HepG2 (cell line): Measurements from ENCODE around the gene PAK1. TPM values are rescaled to one million over a fixed set of nuclear protein-coding genes. Genes with fewer than 3 reads are reported as not detected.

Experiments used
- HNF4A ChIP-seq: sonication (generic); formaldehyde crosslinking; IDR thresholded peaks from 2 replicates; pipeline ENCODE4 v1.4.0; 2020; ENCODE audit warnings: missing genetic modification reagents
- NFIC ChIP-seq: IDR thresholded peaks from 2 replicates; pipeline ENCODE4 v1.6.1; 2012; ENCODE audit warnings: mild to moderate bottlenecking, low read length, inconsistent platforms
- PAXIP1 ChIP-seq: sonication (generic); formaldehyde crosslinking; conservative IDR thresholded peaks from 2 replicates; pipeline ENCODE4 v1.4.0; 2020; ENCODE audit warnings: mild to moderate bottlenecking, missing genetic modification reagents, moderate library complexity
- ZNF274 ChIP-seq: sonication (generic); formaldehyde crosslinking; IDR thresholded peaks from 2 replicates; pipeline ENCODE4 v1.5.1; 2020; ENCODE audit warnings: mild to moderate bottlenecking, missing genetic modification reagents
- ZNF446 ChIP-seq: sonication (generic); formaldehyde crosslinking; IDR thresholded peaks from 2 replicates; pipeline ENCODE4 v1.5.0; 2020; ENCODE audit warnings: mild to moderate bottlenecking, missing genetic modification reagents
- polyA plus RNA-seq, 8 experiments: library from polyadenylated mRNA; depleted of rRNA in 3 of 8; stranded (reverse) in 7 of 8; unstranded in 1 of 8; fragments of >200 nt; fragmentation: Illumina TruSeq in 4 of 8; extraction: Trizol in 4 of 8; gene quantifications; 2 replicates each; pipeline versions ENCODE4 v1.2.1 to v1.2.3, GENCODE V29; 2011 to 2016; ENCODE audit warnings: low read depth in 4 of 8, missing spikeins in 1 of 8, mixed read lengths in 1 of 8; ENCODE audit not compliant: insufficient read depth in 1 of 8
- total RNA-seq, 5 experiments: library from RNA; depleted of rRNA; stranded (reverse); fragments of >200 nt; fragmentation: Illumina TruSeq; extraction: Trizol; gene quantifications; 2 replicates each; pipeline ENCODE4 v1.2.3, GENCODE V29; 2016; ENCODE audit warnings: low read depth in 1 of 5
- TF ChIP-seq, protein P1 (sequence below): sonication (generic); formaldehyde crosslinking; IDR thresholded peaks from 2 replicates; pipeline ENCODE4 v1.8.0; 2022; ENCODE audit warnings: missing genetic modification reagents, low read depth, mild to moderate bottlenecking, borderline replicate concordance
- TF ChIP-seq, protein P2 (sequence below): sonication (generic); formaldehyde crosslinking; IDR thresholded peaks from 2 replicates; pipeline ENCODE4 v1.9.0; 2022; ENCODE audit warnings: low read depth, missing genetic modification reagents

The PAK1 gene
- total and polyA plus RNA-seq, 2 of the 13 experiments (the other 11 are each of a cell fraction or from before 2014, with no cell fraction given): 1.5 to 4.3 TPM

DNA sequence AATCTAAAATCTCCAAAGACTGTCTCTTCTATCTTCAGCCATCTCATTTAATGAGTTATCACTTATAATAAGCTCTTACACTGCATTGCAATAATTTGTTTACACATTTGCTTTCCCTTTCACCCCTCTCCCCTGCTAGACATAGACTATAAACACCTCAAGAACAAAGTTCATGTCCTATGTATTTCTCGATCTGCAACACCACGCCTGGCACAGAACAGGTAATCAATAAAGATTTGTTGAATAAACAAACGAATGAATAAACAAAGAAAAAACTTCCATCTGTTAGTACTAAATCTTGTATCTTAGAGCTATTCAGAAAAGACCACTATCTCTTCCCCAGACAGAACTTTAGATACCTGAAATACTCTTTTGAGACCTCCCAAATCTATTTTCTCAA is 77.6 kb downstream of the PAK1 start (continued):
- no peak for TF ChIP-seq ZNF274 (CRISPR knock-in tag)
- peak; percentile 72; the same call in 1 of the 2 replicates for TF ChIP-seq NFIC
- 0 out of 2 replicates have a peak, but pooled peaks have one; percentile 26 for TF ChIP-seq PAXIP1 (CRISPR knock-in tag)
- TF ChIP-seq, protein P1, sequence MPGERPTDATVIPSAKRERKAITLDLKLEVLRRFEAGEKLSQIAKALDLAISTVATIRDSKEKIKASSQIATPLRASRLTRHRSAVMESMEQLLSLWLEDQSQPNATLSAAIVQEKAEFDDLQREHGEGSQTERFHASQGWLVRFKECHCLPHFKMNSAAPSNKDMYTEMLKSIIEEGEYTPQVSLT (CRISPR knock-in tag): no peak
- no peak for TF ChIP-seq ZNF446
- TF ChIP-seq HNF4A: peak; percentile 20; the same call in 1 of the 2 replicates
- TF ChIP-seq, protein P2, sequence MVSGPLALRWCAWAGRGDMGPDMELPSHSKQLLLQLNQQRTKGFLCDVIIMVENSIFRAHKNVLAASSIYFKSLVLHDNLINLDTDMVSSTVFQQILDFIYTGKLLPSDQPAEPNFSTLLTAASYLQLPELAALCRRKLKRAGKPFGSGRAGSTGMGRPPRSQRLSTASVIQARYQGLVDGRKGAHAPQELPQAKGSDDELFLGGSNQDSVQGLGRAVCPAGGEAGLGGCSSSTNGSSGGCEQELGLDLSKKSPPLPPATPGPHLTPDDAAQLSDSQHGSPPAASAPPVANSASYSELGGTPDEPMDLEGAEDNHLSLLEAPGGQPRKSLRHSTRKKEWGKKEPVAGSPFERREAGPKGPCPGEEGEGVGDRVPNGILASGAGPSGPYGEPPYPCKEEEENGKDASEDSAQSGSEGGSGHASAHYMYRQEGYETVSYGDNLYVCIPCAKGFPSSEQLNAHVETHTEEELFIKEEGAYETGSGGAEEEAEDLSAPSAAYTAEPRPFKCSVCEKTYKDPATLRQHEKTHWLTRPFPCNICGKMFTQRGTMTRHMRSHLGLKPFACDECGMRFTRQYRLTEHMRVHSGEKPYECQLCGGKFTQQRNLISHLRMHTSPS (CRISPR knock-in tag): no peak
